HG02852 (cell line): ENCODE data around the gene KCNG2.

Experiments
- ATAC-seq: cut with Tn5 transposase; IDR thresholded peaks from one replicate; pipeline ENCODE4 v1.9.1; 2021; ENCODE audit warnings: mild to moderate bottlenecking, moderate library complexity; ENCODE audit not compliant: unreplicated experiment

KCNG2 gene

GRCh38 chr18:79902075-79902474, 104.3 kb downstream of the KCNG2 start:
- ATAC-seq, result no peak

GRCh38 chr18:79902640-79903039, 104.9 kb downstream of the KCNG2 start:
- no peak for ATAC-seq

- no peak for ATAC-seq
These were observed 105.4 kb downstream of the KCNG2 start for GRCh38 chr18:79903071-79903635.

GRCh38 chr18:79903787-79904356, 106.1 kb downstream of the KCNG2 start:
- ATAC-seq, result no peak

GRCh38 chr18:79904357-79905147, 106.8 kb downstream of the KCNG2 start:
- no peak for ATAC-seq

GRCh38 chr18:79905389-79905911, 107.7 kb downstream of the KCNG2 start:
- no peak for ATAC-seq

GRCh38 chr18:79905993-79906392, 108.3 kb downstream of the KCNG2 start:
- no peak for ATAC-seq

GRCh38 chr18:79906706-79907105, 109.0 kb downstream of the KCNG2 start:
- ATAC-seq, result no peak

GRCh38 chr18:79910563-79911343, 113.0 kb downstream of the KCNG2 start:
- no peak for ATAC-seq

GRCh38 chr18:79911344-79912270, 113.9 kb downstream of the KCNG2 start:
- no peak for ATAC-seq

GRCh38 chr18:79912409-79912991, 114.8 kb downstream of the KCNG2 start:
- ATAC-seq, result no peak

GRCh38 chr18:79912994-79913831, 115.5 kb downstream of the KCNG2 start:
- no peak for ATAC-seq

GRCh38 chr18:79914614-79915160, 116.9 kb downstream of the KCNG2 start:
- no peak for ATAC-seq

GRCh38 chr18:79915161-79916127, 117.7 kb downstream of the KCNG2 start:
- no peak for ATAC-seq

- no peak for ATAC-seq
These were observed 118.4 kb downstream of the KCNG2 start for GRCh38 chr18:79916128-79916494.

GRCh38 chr18:79916546-79917168, 118.9 kb downstream of the KCNG2 start:
- ATAC-seq, result no peak
